NCI-H2196 treated with DMSO at 0.1 percent for 48 hours (cell line): ENCODE results near the gene EOGT.

Source experiments
- DNase-seq: peaks from one replicate; lab custom pipeline; 2025; ENCODE audit not compliant: unreplicated experiment; lab: John Stamatoyannopoulos, UW

EOGT gene

GRCh38 chr3:69009559-69010410 lies 3.7 kb downstream of the EOGT start:
- DNase-seq, result no peak

GRCh38 chr3:69008980-69009379 lies 4.5 kb downstream of the EOGT start:
- DNase-seq, result no peak

- no peak for DNase-seq
Measured at GRCh38 chr3:69005791-69006482, 7.5 kb downstream of the EOGT start.

GRCh38 chr3:69005071-69005790 lies 8.3 kb downstream of the EOGT start:
- no peak for DNase-seq

- no peak for DNase-seq
Measured at GRCh38 chr3:69004138-69004537, 9.3 kb downstream of the EOGT start.

- no peak for DNase-seq
Measured at GRCh38 chr3:68999605-69000004, 13.9 kb downstream of the EOGT start.

GRCh38 chr3:68999158-68999557 lies 14.3 kb downstream of the EOGT start:
- no peak for DNase-seq

GRCh38 chr3:68997887-68998286 lies 15.6 kb downstream of the EOGT start:
- DNase-seq, result no peak

GRCh38 chr3:68996356-68996995 lies 17.0 kb downstream of the EOGT start:
- DNase-seq, result no peak

- DNase-seq, result no peak
Measured at GRCh38 chr3:68988740-68989139, 24.7 kb downstream of the EOGT start.

GRCh38 chr3:68987322-68987721 lies 26.2 kb downstream of the EOGT start:
- no peak for DNase-seq

- no peak for DNase-seq
Measured at GRCh38 chr3:68986496-68987208, 26.8 kb downstream of the EOGT start.

GRCh38 chr3:68985146-68985790 lies 28.2 kb downstream of the EOGT start:
- no peak for DNase-seq

- no peak for DNase-seq
Measured at GRCh38 chr3:68984011-68984530, 29.4 kb downstream of the EOGT start.

GRCh38 chr3:68977486-68978167 lies 35.9 kb downstream of the EOGT start:
- DNase-seq, result no peak

- DNase-seq, result no peak
Measured at GRCh38 chr3:68974711-68975110, 38.8 kb downstream of the EOGT start.

GRCh38 chr3:68973639-68974038 lies 39.8 kb downstream of the EOGT start:
- DNase-seq, result no peak

GRCh38 chr3:68972358-68972979 lies 41.0 kb downstream of the EOGT start:
- no peak for DNase-seq

- no peak for DNase-seq
Measured at GRCh38 chr3:68964694-68965093, 48.8 kb downstream of the EOGT start.
